DMS53 treated with DMSO at 0.1 percent for 48 hours (cell line): Measurements from ENCODE around the gene CHST15.

Experiments used
- DNase-seq: peaks from one replicate; lab custom pipeline; 2025; ENCODE audit not compliant: unreplicated experiment; lab: John Stamatoyannopoulos, UW

The CHST15 gene

DNA sequence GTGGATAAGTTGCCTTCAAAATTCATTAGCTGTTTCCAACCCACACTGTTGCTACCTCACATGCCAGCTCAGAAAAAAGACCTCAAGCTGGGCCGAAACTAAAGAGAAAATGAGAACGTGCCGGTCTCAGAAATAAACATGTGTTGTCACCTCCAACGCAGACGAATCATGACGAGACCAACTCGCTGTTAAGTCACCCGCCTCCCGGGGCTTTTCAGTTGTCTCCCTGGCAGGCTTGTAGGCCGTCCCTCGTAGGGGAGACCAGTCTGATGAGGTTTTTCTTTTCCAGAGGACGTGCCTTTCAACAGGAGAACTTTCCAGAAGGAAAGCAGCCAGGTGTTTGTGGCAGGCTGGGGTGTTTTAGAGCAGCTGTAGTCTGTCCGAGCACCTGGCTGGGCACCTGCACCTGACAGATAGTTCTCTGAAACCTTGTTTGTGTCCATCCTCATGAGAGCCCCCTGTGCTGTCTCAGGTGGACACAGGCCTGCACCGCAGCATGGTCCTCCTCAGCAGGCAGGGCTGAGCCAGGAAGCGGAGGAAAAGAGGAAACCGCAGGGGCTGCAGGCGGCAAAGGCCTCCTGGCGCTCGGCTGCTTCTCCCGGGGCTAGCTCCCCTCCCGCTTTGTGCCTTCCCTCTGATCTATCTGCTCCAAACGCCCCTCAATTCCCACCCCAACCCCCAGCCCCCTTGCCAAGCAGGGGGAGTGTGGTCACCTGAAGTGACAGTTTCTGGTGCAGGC is 78.8 kb downstream of the CHST15 start:
- no peak for DNase-seq

- no peak for DNase-seq
Observed at GRCh38 chr10:124013916-124014315, 79.5 kb downstream of the CHST15 start.

- DNase-seq = no peak
Observed at GRCh38 chr10:124012991-124013390, 80.4 kb downstream of the CHST15 start.

- no peak for DNase-seq
Observed at GRCh38 chr10:124012583-124012982, 80.8 kb downstream of the CHST15 start.

DNA sequence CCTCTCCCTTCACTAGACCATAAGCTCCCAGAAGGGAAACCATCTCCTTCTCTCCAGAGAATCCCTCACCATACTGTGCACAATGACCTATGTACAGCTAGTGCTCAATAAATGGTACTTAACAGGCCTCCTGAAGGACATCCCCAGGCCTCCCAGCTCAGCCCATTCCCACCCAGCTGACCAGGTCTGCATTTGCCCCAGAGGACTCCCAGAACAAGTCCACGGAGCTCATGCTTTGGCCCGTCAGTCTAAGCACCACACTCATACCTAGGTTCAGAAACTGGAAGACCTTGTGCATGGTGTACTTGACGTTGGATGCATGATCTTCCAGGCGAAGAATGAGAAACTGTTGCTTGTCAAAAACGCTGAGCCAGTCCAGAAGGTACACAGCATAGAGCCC is 81.3 kb downstream of the CHST15 start:
- DNase-seq = no peak

DNA sequence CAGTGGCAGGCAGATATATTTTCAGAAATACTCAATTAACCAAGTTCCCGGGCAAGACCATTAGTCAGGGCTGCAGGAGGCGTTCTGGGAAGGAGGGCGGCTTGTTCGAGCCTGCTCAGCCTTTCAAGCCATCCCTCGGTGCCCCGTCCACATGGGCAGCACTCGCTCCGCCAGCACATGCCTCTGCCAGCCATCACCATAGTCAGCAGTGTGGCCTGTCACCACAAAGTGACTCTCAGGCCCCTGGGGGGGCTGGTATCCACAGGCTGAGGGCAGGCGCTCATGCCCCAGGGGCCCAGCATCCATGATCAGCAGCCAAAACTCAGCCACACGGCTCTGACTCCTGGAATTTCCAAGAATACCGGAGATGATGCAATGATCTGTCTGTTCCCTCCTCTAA is 81.9 kb downstream of the CHST15 start:
- DNase-seq = no peak

DNA sequence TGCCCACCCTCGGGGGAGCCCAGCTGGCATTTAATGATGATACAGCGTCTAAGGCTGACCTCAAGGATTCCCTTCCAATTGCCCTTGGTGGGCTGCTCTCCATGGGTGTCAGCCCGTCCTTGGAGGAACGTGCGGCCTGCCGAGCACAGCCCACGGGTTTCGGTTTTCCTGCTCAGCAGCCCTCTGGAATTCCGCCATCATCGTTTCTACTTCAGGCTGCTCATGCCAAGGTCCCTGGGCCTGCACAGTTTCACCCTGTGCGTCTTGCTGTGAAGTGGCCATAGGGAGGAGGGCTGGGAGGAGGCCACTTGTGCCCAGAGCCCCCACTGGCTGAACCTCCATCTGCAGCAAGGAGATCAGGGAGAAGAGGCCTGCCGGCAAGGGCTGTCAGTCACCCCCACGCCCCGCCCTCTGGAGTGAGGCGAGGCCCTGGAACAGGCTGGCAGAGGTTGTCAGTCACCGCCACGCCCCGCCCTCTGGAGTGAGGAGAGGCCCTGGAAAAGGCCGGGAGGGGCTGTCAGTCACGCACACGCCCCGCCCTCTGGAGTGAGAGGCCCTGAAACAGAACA is 82.8 kb downstream of the CHST15 start:
- DNase-seq = no peak

GRCh38 chr10:124010024-124010423 is 83.4 kb downstream of the CHST15 start:
- no peak for DNase-seq

GRCh38 chr10:124009231-124010015 is 84.0 kb downstream of the CHST15 start:
- DNase-seq = no peak

GRCh38 chr10:124008681-124009080 is 84.7 kb downstream of the CHST15 start:
- no peak for DNase-seq

DNA sequence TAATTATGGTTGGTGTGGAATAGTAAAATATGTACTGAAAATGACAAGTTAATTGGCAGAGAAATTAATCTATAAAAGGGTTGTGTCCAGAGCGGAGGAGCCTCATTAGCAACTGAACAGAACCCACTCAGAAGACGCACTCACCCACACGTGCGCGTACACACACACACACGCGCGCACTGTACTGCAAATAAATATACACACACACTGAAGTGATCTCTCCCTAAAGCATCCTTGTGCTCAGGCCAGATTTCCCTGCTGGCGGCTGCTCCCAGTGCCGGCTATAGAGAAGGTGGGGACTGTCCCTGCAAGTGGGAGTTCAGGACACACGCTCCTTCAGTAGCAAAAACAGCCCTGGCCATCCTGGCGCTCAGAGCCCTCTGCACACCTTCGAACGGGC is 85.2 kb downstream of the CHST15 start:
- DNase-seq = no peak

DNA sequence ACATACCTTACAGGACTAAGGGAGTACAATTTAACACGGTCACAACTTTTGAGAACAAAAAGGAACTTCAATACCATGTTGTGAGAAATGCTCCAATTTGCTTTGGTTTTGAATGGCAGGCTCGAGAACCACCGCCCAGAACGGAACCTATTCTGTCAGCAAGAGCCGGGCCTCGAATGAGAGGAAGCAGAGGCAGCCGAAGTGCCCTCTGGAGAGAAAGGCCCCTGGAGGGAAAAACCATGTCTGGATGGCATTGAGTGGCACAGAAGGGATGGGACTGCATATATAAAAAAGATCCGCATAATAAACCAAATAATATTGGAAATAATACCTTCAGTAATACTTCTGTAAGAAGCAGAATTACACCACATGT is 85.6 kb downstream of the CHST15 start:
- no peak for DNase-seq

GRCh38 chr10:124007102-124007772 is 86.2 kb downstream of the CHST15 start:
- no peak for DNase-seq

- DNase-seq = no peak
Observed at GRCh38 chr10:124006526-124006925, 86.9 kb downstream of the CHST15 start.

DNA sequence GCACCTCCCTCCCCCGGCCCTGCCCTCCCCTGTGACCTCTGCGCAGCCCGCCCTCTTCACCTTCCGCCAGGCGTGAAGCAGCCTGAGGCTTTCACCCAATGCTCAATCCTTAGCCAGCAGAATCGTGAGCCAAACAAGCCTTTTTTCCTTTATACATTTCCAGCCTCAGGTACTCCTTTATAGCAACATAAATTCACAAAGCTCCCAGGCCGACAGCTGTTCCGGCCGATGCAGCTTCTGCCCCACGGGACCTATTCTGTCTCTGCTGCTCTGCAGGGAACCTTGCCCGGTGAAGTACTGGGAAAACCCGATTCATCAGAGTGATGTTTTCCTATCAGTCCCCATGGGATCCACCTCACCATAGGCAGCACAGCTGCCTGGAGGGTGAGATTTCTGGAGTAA is 87.4 kb downstream of the CHST15 start:
- DNase-seq = no peak

GRCh38 chr10:124005091-124005490 is 88.3 kb downstream of the CHST15 start:
- DNase-seq = no peak

DNA sequence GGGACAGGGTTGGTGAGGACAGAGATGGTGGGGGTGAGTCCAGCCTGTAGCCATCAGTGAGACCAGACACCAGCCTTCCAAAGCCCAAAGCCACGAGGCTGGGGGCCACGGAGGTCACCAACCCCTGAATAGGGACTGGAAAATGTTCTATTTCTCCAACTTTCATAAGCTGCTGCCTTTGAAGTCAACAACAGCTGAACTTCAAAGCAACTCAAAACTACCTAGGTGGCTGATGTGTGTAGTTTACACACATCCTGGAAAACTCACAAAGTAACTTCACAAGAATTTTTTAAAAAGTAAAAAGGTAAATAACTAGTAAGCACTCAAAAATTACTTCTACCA is 88.8 kb downstream of the CHST15 start:
- DNase-seq = no peak

- DNase-seq = no peak
Observed at GRCh38 chr10:124003871-124004662, 89.3 kb downstream of the CHST15 start.

GRCh38 chr10:124003481-124003870 is 89.9 kb downstream of the CHST15 start:
- DNase-seq = no peak

- DNase-seq = no peak
Observed at GRCh38 chr10:124003070-124003419, 90.4 kb downstream of the CHST15 start.

GRCh38 chr10:124002391-124003069 is 90.9 kb downstream of the CHST15 start:
- DNase-seq = no peak
